Thyroid gland (tissue), 4 donors: ENCODE data around the gene FAM149B1. TPM values are rescaled to one million over a fixed set of nuclear protein-coding genes. Genes with fewer than 3 reads are reported as not detected.

Experiments used
- DNase-seq, 2 donors: peaks; one replicate each; pipeline ENCODE4 v3.0.0-alpha.2; 2019
- H3K27ac ChIP-seq, 3 donors: fragments of 200-600 bp; sonication (generic); 1 replicate in 2 of 3; 2 replicates in 1 of 3; pipeline ENCODE4 v1.5.1; 2016 to 2019; ENCODE audit warnings: mild to moderate bottlenecking in 1 of 3, moderate library complexity in 1 of 3
- H3K27me3 ChIP-seq: fragments of 200-600 bp; sonication (generic); one replicate; pipeline ENCODE4 v1.5.1; 2019
- H3K36me3 ChIP-seq, 2 donors: fragments of 200-600 bp; sonication (generic); one replicate each; pipeline ENCODE4 v1.5.1; 2016 to 2019
- H3K4me1 ChIP-seq, 2 donors: fragments of 200-600 bp; sonication (generic); one replicate each; pipeline ENCODE4 v1.5.1; 2017 to 2019
- H3K4me3 ChIP-seq, 3 donors: fragments of 200-600 bp; sonication (generic); replicated peaks in 1 of 3; 1 replicate in 2 of 3; 2 replicates in 1 of 3; pipeline ENCODE4 v1.5.1; 2016; ENCODE audit warnings: mild to moderate bottlenecking in 1 of 3
- H3K9me3 ChIP-seq: fragments of 200-600 bp; sonication (generic); one replicate; pipeline ENCODE4 v1.5.1; 2017
- CTCF ChIP-seq, 6 experiments: fragments of 200-600 bp in 3 of 6; fragments of 450-650 bp in 3 of 6; sonication (generic) in 3 of 6; IDR thresholded peaks; one replicate each; pipeline ENCODE4 v1.5.1; 2016 to 2019; ENCODE audit warnings: antibody characterized with exemption in 6 of 6, mild to moderate bottlenecking in 2 of 6, inconsistent platforms in 1 of 6, moderate library complexity in 1 of 6
- POLR2A ChIP-seq, 2 donors: fragments of 450-650 bp; IDR thresholded peaks; one replicate each; pipeline ENCODE4 v1.6.1; 2017; ENCODE audit warnings: antibody characterized with exemption in 2 of 2, mild to moderate bottlenecking in 2 of 2, moderate library complexity in 1 of 2
- WGBS, 2 donors: methylation state at CpG; one replicate each; pipeline ENCODE4 v1.1.5; 2017; 5-methylcytosine and 5-hydroxymethylcytosine counted together
- intact Hi-C: fragments of 100-400 bp; cut with DNase I; formaldehyde crosslinking; loops from one replicate; pipeline ENCODE4 v1.15.1; 2023
- small RNA-seq: library from RNA; depleted of rRNA; stranded (forward); fragments of <200 nt; gene quantifications from one replicate; pipeline ENCODE3, GENCODE V24; 2016
- total RNA-seq, 4 donors: library from RNA; depleted of rRNA; stranded (reverse); fragments of >200 nt; gene quantifications; one replicate each; pipeline ENCODE4 v1.2.3, GENCODE V29; 2016

FAM149B1 gene
- total RNA-seq, 4 donors from 2014 or later = 20.2 to 21.4 (median 20.9) TPM

GRCh38 chr10:73289958-73290357 lies 122.0 kb downstream of the FAM149B1 start:
- no peaks in the 10 kb centered on the region for H3K9me3 ChIP-seq
- no peaks in the 10 kb centered on the region for H3K4me1 ChIP-seq
- no peak overlapping the region for H3K27ac ChIP-seq
- H3K27me3 ChIP-seq = no peaks in the 10 kb centered on the region
- no peak for DNase-seq
- H3K4me3 ChIP-seq = no peak overlapping the region
- H3K36me3 ChIP-seq = no peaks in the 10 kb centered on the region
- WGBS, 2 donors = 98 to 100% methylated on average over 1 of the region's 1 CpG
- no peak for TF ChIP-seq CTCF (IDR thresholded peaks at IDR 0.05)
- TF ChIP-seq POLR2A (IDR thresholded peaks at IDR 0.05) = no peak
- intact Hi-C loops = no loop called here

DNA sequence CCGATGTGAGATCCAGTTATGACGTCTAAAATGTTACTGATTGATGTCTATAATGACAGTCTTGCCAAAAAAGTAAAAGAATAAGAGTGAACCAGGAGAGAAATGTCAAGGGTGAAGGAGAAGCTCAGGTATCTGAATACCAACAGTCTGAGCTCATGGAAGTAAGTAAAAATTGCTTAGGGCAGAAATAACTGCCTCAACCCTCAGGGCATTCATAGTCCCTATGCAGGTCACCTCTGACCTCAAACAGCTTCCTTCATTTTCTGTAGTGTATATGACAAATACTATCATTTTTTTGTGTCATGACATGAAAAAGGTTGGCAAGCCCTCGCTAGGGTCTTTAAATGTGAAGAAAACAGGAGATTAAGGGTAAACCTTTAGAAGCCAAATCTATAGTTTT lies 125.5 kb downstream of the FAM149B1 start:
- 88 to 91% methylated on average over 3 of the region's 3 CpGs for WGBS, 2 donors
- H3K27ac ChIP-seq = no peak overlapping the region
- intact Hi-C loops = no loop called here
- H3K9me3 ChIP-seq = no peaks in the 10 kb centered on the region
- H3K4me1 ChIP-seq = no peaks in the 10 kb centered on the region
- no peaks in the 10 kb centered on the region for H3K36me3 ChIP-seq
- H3K4me3 ChIP-seq = no peak overlapping the region
- H3K27me3 ChIP-seq = no peaks in the 10 kb centered on the region
- no peak for DNase-seq
- TF ChIP-seq POLR2A (IDR thresholded peaks at IDR 0.05) (no peak), CTCF (IDR thresholded peaks at IDR 0.05) (no peak)

Small RNA genes lying within 50 kb of the gene (small RNA-seq; reads per million reads assigned to genes)
- gene RF00019 (not detected), gene RNU6-833P (not detected), gene SNORA11F (0.56 reads per million)

Other genes starting within 250 kb of the FAM149B1 start
- not detected for gene PLA2G12B, start 213.3 kb upstream of the FAM149B1 start, total RNA-seq
- 10 to 100 TPM; 21.8 to 29.1 (median 24.6) TPM for gene P4HA1, start 71.3 kb upstream of the FAM149B1 start, total RNA-seq
- gene NUDT13, start 57.7 kb upstream of the FAM149B1 start, total RNA-seq = 1 to 10 TPM; 1.9 to 4.1 (median 3.6) TPM
- 10 to 100 TPM; 31.3 to 44.4 (median 37.0) TPM for gene ECD, start 111 bp upstream of the FAM149B1 start, total RNA-seq
- gene DNAJC9, start 79.1 kb downstream of the FAM149B1 start, total RNA-seq = 10 to 100 TPM; 15.2 to 21.0 (median 18.7) TPM
- 10 to 100 TPM; 41.8 to 57.6 (median 53.1) TPM for gene MRPS16, start 84.5 kb downstream of the FAM149B1 start, total RNA-seq
- gene CFAP70, start 190.7 kb downstream of the FAM149B1 start, total RNA-seq = 10 to 100 TPM in 3 of 4 donors, 1 to 10 TPM in 1; 9.9 to 12.5 (median 11.7) TPM
- 100 to 1,000 TPM; 128 to 222 (median 167) TPM for gene ANXA7, start 245.9 kb downstream of the FAM149B1 start, total RNA-seq